Activated naive CD8-positive, alpha-beta T cell treated with anti-CD3 and anti-CD28 coated beads, Interleukin-2, amount 10 ng/mL, durations not matched to agents 7 days and 5 days (primary cell): ENCODE measurements around the gene DGKQ. TPM values are rescaled to one million over a fixed set of nuclear protein-coding genes. Genes with fewer than 3 reads are reported as not detected.
A peak's percentile ranks its signal among the peaks of the same experiment; 100 is the strongest.

Source experiments
- ATAC-seq: fragments of 150-1000 bp; cut with Tn5 transposase; one replicate; pipeline ENCODE4 v1.10.0; 2021; ENCODE audit warnings: low read depth, moderate library complexity
- POLR2A ChIA-PET: fragments of 350-600 bp; sonication (Branson Sonifier 250); formaldehyde crosslinking; loops from one replicate; lab custom pipeline; 2021; ENCODE audit warnings: antibody characterized with exemption; lab: Charles Lee
- DNase-seq: peaks from one replicate; pipeline ENCODE4 v3.0.0; 2021
- H3K27ac Mint-ChIP-seq: one replicate; pipeline ENCODE4 v1.8.0; 2022; ENCODE audit warnings: mild to moderate bottlenecking, mixed read lengths
- H3K27me3 Mint-ChIP-seq: one replicate; pipeline ENCODE4 v1.8.0; 2022; ENCODE audit warnings: mild to moderate bottlenecking, moderate library complexity, mixed read lengths
- H3K36me3 Mint-ChIP-seq: one replicate; pipeline ENCODE4 v1.8.0; 2021; ENCODE audit warnings: mild to moderate bottlenecking, mixed read lengths
- H3K4me1 Mint-ChIP-seq: one replicate; pipeline ENCODE4 v1.8.0; 2021; ENCODE audit warnings: mixed read lengths
- H3K4me3 Mint-ChIP-seq: one replicate; pipeline ENCODE4 v1.8.0; 2022; ENCODE audit warnings: mild to moderate bottlenecking, moderate library complexity, mixed read lengths
- H3K9me3 Mint-ChIP-seq: one replicate; pipeline ENCODE4 v1.8.0; 2021; ENCODE audit warnings: mixed read lengths
- total RNA-seq, 2 experiments: library from RNA; stranded (reverse); gene quantifications; one replicate each; pipeline ENCODE4 v1.2.3, GENCODE V29; 2021

Gene DGKQ
- total RNA-seq, 2 experiments from 2014 or later, result 31.3 to 32.4 TPM

GRCh38 chr4:1014291-1015167 is 41.2 kb upstream of the DGKQ start:
- Mint-ChIP-seq H3K36me3 (no peaks in the 10 kb centered on the region), H3K4me1 (peaks cover 9% of the 10 kb centered on the region), H3K4me3 (no peak overlapping the region), H3K27ac (no peak overlapping the region), H3K9me3 (no peaks in the 10 kb centered on the region), H3K27me3 (no peaks in the 10 kb centered on the region)
- POLR2A ChIA-PET, result no interaction called here
- ATAC-seq (no peak), DNase-seq (no peak)

GRCh38 chr4:1013225-1014073 is 40.1 kb upstream of the DGKQ start:
- Mint-ChIP-seq H3K27ac (no peak overlapping the region), H3K9me3 (no peaks in the 10 kb centered on the region), H3K4me3 (no peak overlapping the region), H3K27me3 (peaks cover 5% of the 10 kb centered on the region), H3K4me1 (peaks cover 13% of the 10 kb centered on the region), H3K36me3 (no peaks in the 10 kb centered on the region)
- no peak for DNase-seq
- POLR2A ChIA-PET, result no interaction called here
- ATAC-seq, result no peak

- H3K27me3 Mint-ChIP-seq, result peaks cover 15% of the 10 kb centered on the region
- POLR2A ChIA-PET, result no interaction called here
- peaks cover 13% of the 10 kb centered on the region for H3K4me1 Mint-ChIP-seq
- H3K4me3 Mint-ChIP-seq, result peak overlapping the region; percentile 62
- peak; percentile 63 for DNase-seq
- ATAC-seq, result no peak
- no peak overlapping the region for H3K27ac Mint-ChIP-seq
- H3K36me3 Mint-ChIP-seq, result no peaks in the 10 kb centered on the region
- H3K9me3 Mint-ChIP-seq, result no peaks in the 10 kb centered on the region
These were observed 38.8 kb upstream of the DGKQ start for GRCh38 chr4:1012034-1012739.

- no peaks in the 10 kb centered on the region for H3K9me3 Mint-ChIP-seq
- H3K27ac Mint-ChIP-seq, result no peak overlapping the region
- peaks cover 13% of the 10 kb centered on the region for H3K4me1 Mint-ChIP-seq
- POLR2A ChIA-PET, result no interaction called here
- ATAC-seq (no peak), DNase-seq (no peak)
- H3K4me3 Mint-ChIP-seq, result no peak overlapping the region
- no peaks in the 10 kb centered on the region for H3K36me3 Mint-ChIP-seq
- peaks cover 20% of the 10 kb centered on the region for H3K27me3 Mint-ChIP-seq
These were observed 38.3 kb upstream of the DGKQ start for GRCh38 chr4:1011666-1012033.

GRCh38 chr4:1011022-1011665 is 37.8 kb upstream of the DGKQ start, which contains the start of gene FGFRL1:
Gene FGFRL1, plus strand, starts transcription at chr4:1011626. Its CDS starts 860 bp downstream, at chr4:1012486.
- Mint-ChIP-seq H3K4me1 (peaks cover 13% of the 10 kb centered on the region), H3K36me3 (no peaks in the 10 kb centered on the region), H3K9me3 (no peaks in the 10 kb centered on the region), H3K27me3 (peaks cover 24% of the 10 kb centered on the region), H3K4me3 (peak within 1 kb of the TSS; percentile 91), H3K27ac (peak within 1 kb of the TSS; percentile 97)
- ATAC-seq, result peak; percentile 60
- DNase-seq, result peak; percentile 95
- POLR2A ChIA-PET, result interaction anchor here (0.6 to 3.1 kb wide), 6 partner anchors 72 to 337 kb away, joined by 3 to 7 read pairs (median 4); partner anchors contain the start of genes ATP5ME, GAK, MYL5 and TMEM175

- POLR2A ChIA-PET, result interaction anchor here (0.6 to 3.1 kb wide), 7 partner anchors 73 to 337 kb away, joined by 3 to 7 read pairs (median 4); partner anchors contain the start of genes ATP5ME, GAK, MYL5 and TMEM175
- DNase-seq (peak; percentile 83), ATAC-seq (peak; percentile 65)
- Mint-ChIP-seq H3K4me3 (peak overlapping the region; percentile 91), H3K36me3 (no peaks in the 10 kb centered on the region), H3K4me1 (peaks cover 13% of the 10 kb centered on the region), H3K27me3 (peaks cover 28% of the 10 kb centered on the region), H3K27ac (peak overlapping the region; percentile 97), H3K9me3 (no peaks in the 10 kb centered on the region)
These were observed 37.1 kb upstream of the DGKQ start for GRCh38 chr4:1010395-1011021.

GRCh38 chr4:1009542-1010394 is 36.4 kb upstream of the DGKQ start:
- Mint-ChIP-seq H3K27ac (peak overlapping the region; percentile 97), H3K36me3 (no peaks in the 10 kb centered on the region), H3K9me3 (no peaks in the 10 kb centered on the region), H3K27me3 (peaks cover 28% of the 10 kb centered on the region), H3K4me3 (peak overlapping the region; percentile 91), H3K4me1 (peaks cover 13% of the 10 kb centered on the region)
- peak; percentile 87 for DNase-seq
- peak; percentile 25 for ATAC-seq
- POLR2A ChIA-PET, result interaction anchor here (0.6 to 3.1 kb wide), 4 partner anchors 23 to 336 kb away, joined by 3 to 7 read pairs (median 4); partner anchors contain the start of genes ATP5ME, IDUA and MYL5

- Mint-ChIP-seq H3K36me3 (no peaks in the 10 kb centered on the region), H3K27me3 (peaks cover 29% of the 10 kb centered on the region), H3K9me3 (no peaks in the 10 kb centered on the region), H3K27ac (peak overlapping the region; percentile 42), H3K4me3 (peak overlapping the region; percentile 78), H3K4me1 (peaks cover 12% of the 10 kb centered on the region)
- DNase-seq (peak; percentile 70), ATAC-seq (no peak)
- POLR2A ChIA-PET, result interaction anchor here (1.1 to 3.1 kb wide), 2 partner anchors 22 to 335 kb away, joined by 5 to 7 read pairs; partner anchors contain the start of genes ATP5ME, IDUA and MYL5
These were observed 35.6 kb upstream of the DGKQ start for GRCh38 chr4:1008840-1009541.

GRCh38 chr4:1006856-1007255 is 33.5 kb upstream of the DGKQ start:
- H3K4me3 Mint-ChIP-seq, result no peak overlapping the region
- POLR2A ChIA-PET, result no interaction called here
- peaks cover 9% of the 10 kb centered on the region for H3K4me1 Mint-ChIP-seq
- no peak for DNase-seq
- H3K27ac Mint-ChIP-seq, result no peak overlapping the region
- no peaks in the 10 kb centered on the region for H3K9me3 Mint-ChIP-seq
- H3K27me3 Mint-ChIP-seq, result peaks cover 33% of the 10 kb centered on the region
- H3K36me3 Mint-ChIP-seq, result no peaks in the 10 kb centered on the region
- ATAC-seq, result no peak

GRCh38 chr4:1004557-1005485 is 31.5 kb upstream of the DGKQ start:
- no peak overlapping the region for H3K4me3 Mint-ChIP-seq
- ATAC-seq (no peak), DNase-seq (no peak)
- POLR2A ChIA-PET, result no interaction called here
- no peaks in the 10 kb centered on the region for H3K9me3 Mint-ChIP-seq
- H3K36me3 Mint-ChIP-seq, result no peaks in the 10 kb centered on the region
- H3K27me3 Mint-ChIP-seq, result peaks cover 40% of the 10 kb centered on the region
- no peak overlapping the region for H3K27ac Mint-ChIP-seq
- peaks cover 4% of the 10 kb centered on the region for H3K4me1 Mint-ChIP-seq
